Panc1 (cell line): Measurements from ENCODE around the gene NDRG2. TPM values are rescaled to one million over a fixed set of nuclear protein-coding genes. Genes with fewer than 3 reads are reported as not detected.

Source experiments
- ATAC-seq: fragments of 200-7000 bp; cut with Tn5 transposase; 2 replicates; pipeline ENCODE4 v1.9.1; 2020; ENCODE audit warnings: mild to moderate bottlenecking, moderate library complexity
- BruUV-seq: library from RNA; stranded (reverse); fragments of 400-500 nt; replicated peaks from 2 replicates; lab custom pipeline; 2021; lab: Mats Ljungman, UMichigan
- CTCF ChIA-PET: fragments of 300-600 bp; sonication (Branson Sonifier 250); formaldehyde crosslinking; loops from one replicate; lab custom pipeline; 2022; ENCODE audit warnings: antibody characterized with exemption; lab: Charles Lee
- POLR2A ChIA-PET: fragments of 300-600 bp; sonication (Branson Sonifier 250); formaldehyde crosslinking; loops from one replicate; lab custom pipeline; 2022; ENCODE audit warnings: antibody characterized with exemption; lab: Charles Lee
- DNase-seq: peaks from one replicate; pipeline ENCODE4 v3.0.0-alpha.2; 2010; ENCODE audit warnings: low read depth, low spot score
- H3K27ac ChIP-seq: 2 replicates; pipeline ENCODE4 v1.5.1; 2011; ENCODE audit warnings: mild to moderate bottlenecking, low read length, inconsistent platforms
- H3K27me3 ChIP-seq: fragments of 200-500 bp; sonication (Bioruptor generic); 2 replicates; pipeline ENCODE4 v1.6.0; 2014; ENCODE audit warnings: low read length, inconsistent platforms; ENCODE audit not compliant: control insufficient read depth, insufficient read depth
- H3K36me3 ChIP-seq: fragments of 200-500 bp; sonication (Bioruptor generic); 2 replicates; pipeline ENCODE4 v1.5.1; 2014; ENCODE audit warnings: inconsistent platforms, mild to moderate bottlenecking, low read length, moderate library complexity; ENCODE audit not compliant: control insufficient read depth, insufficient read depth
- H3K4me1 ChIP-seq: 2 replicates; pipeline ENCODE4 v1.5.1; 2011; ENCODE audit warnings: inconsistent platforms, mild to moderate bottlenecking, low read length, moderate library complexity; ENCODE audit not compliant: control insufficient read depth, insufficient read depth
- H3K4me3 ChIP-seq, 2 experiments: 2 replicates each; pipeline ENCODE4 v1.5.1; 2011 to 2012; ENCODE audit warnings: low read depth in 2 of 2, low read length in 2 of 2, mild to moderate bottlenecking in 2 of 2, inconsistent platforms in 1 of 2, moderate library complexity in 1 of 2
- H3K9me3 ChIP-seq: fragments of 200-500 bp; sonication (Bioruptor generic); 2 replicates; pipeline ENCODE4 v1.5.1; 2014; ENCODE audit warnings: low read depth, mild to moderate bottlenecking, inconsistent platforms, low read length, moderate library complexity; ENCODE audit not compliant: control insufficient read depth, insufficient read depth
- CTCF ChIP-seq: fragments of 450-650 bp; IDR thresholded peaks from 2 replicates; pipeline ENCODE4 v1.5.1; 2017; ENCODE audit warnings: mild to moderate bottlenecking
- POLR2AphosphoS5 ChIP-seq: IDR thresholded peaks from 2 replicates; pipeline ENCODE4 v1.6.1; 2012; ENCODE audit warnings: mild to moderate bottlenecking, low read depth, low read length, moderate library complexity
- REST ChIP-seq, 2 experiments: IDR thresholded peaks; 2 replicates each; pipeline ENCODE4 v1.6.1; 2011 to 2012; ENCODE audit warnings: low read depth in 2 of 2, control low read depth in 1 of 2, low read length in 1 of 2, mild to moderate bottlenecking in 1 of 2, moderate library complexity in 1 of 2; ENCODE audit not compliant: insufficient read depth in 1 of 2
- SIN3A ChIP-seq: IDR thresholded peaks from 2 replicates; pipeline ENCODE4 v1.6.1; 2012; ENCODE audit warnings: low read depth, mild to moderate bottlenecking, low read length, moderate library complexity, borderline replicate concordance; ENCODE audit not compliant: insufficient read depth
- TCF7L2 ChIP-seq: IDR thresholded peaks from 2 replicates; pipeline ENCODE4 v1.6.1; 2011; ENCODE audit warnings: mild to moderate bottlenecking, low read depth, low read length, inconsistent platforms
- in situ Hi-C: cut with HindIII; loops from 2 replicates; pipeline ENCODE4 v1.10.0; 2016; ENCODE audit warnings: low sequenced_read_pairs, low pct_unique_long_range_greater_than_20kb
- intact Hi-C: fragments of 100-400 bp; cut with micrococcal nuclease; formaldehyde crosslinking; loops from one replicate; pipeline ENCODE4 v1.10.0; 2022; ENCODE audit not compliant: unreplicated experiment
- total RNA-seq: library from RNA; stranded (reverse); gene quantifications from one replicate; pipeline ENCODE4 v1.2.1, GENCODE V29; 2021; ENCODE audit not compliant: unreplicated experiment

The NDRG2 gene
- total RNA-seq, 1 experiment from 2014 or later, result 1.6 TPM

GRCh38 chr14:21043387-21043973 lies 18.6 kb upstream of the NDRG2 start:
- Histone ChIP-seq H3K9me3 (no peaks in the 10 kb centered on the region), H3K36me3 (no peaks in the 10 kb centered on the region), H3K27me3 (peaks cover 2% of the 10 kb centered on the region), H3K4me3 (no peak overlapping the region), H3K4me1 (no peaks in the 10 kb centered on the region), H3K27ac (no peak overlapping the region)
- ATAC-seq (no peak), DNase-seq (no peak)
- ChIA-PET CTCF (interaction anchor here (0.5 to 1.2 kb wide), 3 partner anchors 29 to 171 kb away, joined by 4 to 5 read pairs (median 5); no protein-coding TSS in a partner anchor), POLR2A (no interaction called here)
- no TSS peak for BruUV-seq
- in situ Hi-C loops, result no loop called here
- TF ChIP-seq POLR2AphosphoS5, result no peak
- no peak for TF ChIP-seq CTCF
- no peak for TF ChIP-seq SIN3A
- TF ChIP-seq TCF7L2, result no peak
- TF ChIP-seq REST (IDR thresholded peaks at IDR 0.05; ENCODE audit: insufficient read depth in 1 of 2, low read depth in 2 of 2, low read length in 1 of 2), result no peak
- intact Hi-C loops, result no loop called here

GRCh38 chr14:21042918-21043317 lies 18.1 kb upstream of the NDRG2 start:
- H3K4me1 ChIP-seq, result no peaks in the 10 kb centered on the region
- in situ Hi-C loops (no loop called here), intact Hi-C loops (no loop called here)
- BruUV-seq, result no TSS peak
- no peak for TF ChIP-seq CTCF
- no peak for TF ChIP-seq REST (IDR thresholded peaks at IDR 0.05; ENCODE audit: insufficient read depth in 1 of 2, low read depth in 2 of 2, low read length in 1 of 2)
- no peak for TF ChIP-seq POLR2AphosphoS5
- TF ChIP-seq TCF7L2, result no peak
- no peak for TF ChIP-seq SIN3A
- no peak for DNase-seq
- POLR2A ChIA-PET, result no interaction called here
- H3K36me3 ChIP-seq, result no peaks in the 10 kb centered on the region
- H3K27ac ChIP-seq, result no peak overlapping the region
- H3K27me3 ChIP-seq, result peaks cover 2% of the 10 kb centered on the region
- H3K9me3 ChIP-seq, result no peaks in the 10 kb centered on the region
- CTCF ChIA-PET, result interaction anchor here (1.2 kb wide), 1 partner anchor 28 kb away, joined by 5 read pairs; no protein-coding TSS in a partner anchor
- no peak for ATAC-seq
- H3K4me3 ChIP-seq, result no peak overlapping the region
